DMS153 treated with DMSO at 0.1 percent for 48 hours (cell line): ENCODE measurements around the gene PRSS57.

Experiments used
- DNase-seq: peaks from one replicate; lab custom pipeline; 2025; ENCODE audit not compliant: unreplicated experiment; lab: John Stamatoyannopoulos, UW

PRSS57 gene

DNA sequence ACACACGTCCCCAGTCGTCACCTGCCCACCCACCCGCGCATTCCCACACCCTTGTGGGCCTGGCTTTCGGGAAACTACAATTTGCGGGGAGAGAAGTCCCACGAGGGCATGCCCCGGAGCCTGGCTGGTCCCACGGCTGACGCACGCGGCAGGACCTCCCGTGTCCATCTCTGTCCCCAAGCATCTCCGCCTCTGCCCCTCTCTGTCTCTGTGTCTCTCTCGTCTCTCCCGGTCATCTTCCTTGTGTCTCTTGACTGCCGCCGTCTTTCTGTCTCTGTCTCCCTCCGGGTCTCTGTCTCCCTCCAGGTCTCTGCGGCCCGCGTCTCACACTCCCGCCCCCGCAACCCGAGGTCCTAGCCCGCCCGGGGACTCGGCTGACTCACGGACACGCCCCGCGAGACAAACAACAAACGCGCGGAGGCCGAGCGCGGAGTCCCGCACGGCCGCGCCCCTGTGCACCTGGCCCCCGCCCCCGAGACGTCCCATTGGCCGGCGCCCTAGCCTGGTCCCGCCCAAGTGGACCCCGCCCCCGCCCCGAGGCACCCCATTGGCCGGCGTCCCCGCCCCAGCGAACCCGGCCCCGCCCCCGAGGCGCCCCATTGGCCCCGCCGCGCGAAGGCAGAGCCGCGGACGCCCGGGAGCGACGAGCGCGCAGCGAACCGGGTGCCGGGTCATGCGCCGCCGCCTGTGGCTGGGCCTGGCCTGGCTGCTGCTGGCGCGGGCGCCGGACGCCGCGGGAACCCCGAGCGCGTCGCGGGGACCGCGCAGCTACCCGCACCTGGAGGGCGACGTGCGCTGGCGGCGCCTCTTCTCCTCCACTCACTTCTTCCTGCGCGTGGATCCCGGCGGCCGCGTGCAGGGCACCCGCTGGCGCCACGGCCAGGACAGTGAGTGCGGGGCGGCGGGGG is 55.7 kb downstream of the PRSS57 start, which contains the start of gene FGF22:
Gene FGF22, plus strand, starts transcription at position 627 of the 908 bp plus-strand sequence. Its CDS starts 47 bp downstream, at position 674.
- DNase-seq, result peak; percentile 25

DNA sequence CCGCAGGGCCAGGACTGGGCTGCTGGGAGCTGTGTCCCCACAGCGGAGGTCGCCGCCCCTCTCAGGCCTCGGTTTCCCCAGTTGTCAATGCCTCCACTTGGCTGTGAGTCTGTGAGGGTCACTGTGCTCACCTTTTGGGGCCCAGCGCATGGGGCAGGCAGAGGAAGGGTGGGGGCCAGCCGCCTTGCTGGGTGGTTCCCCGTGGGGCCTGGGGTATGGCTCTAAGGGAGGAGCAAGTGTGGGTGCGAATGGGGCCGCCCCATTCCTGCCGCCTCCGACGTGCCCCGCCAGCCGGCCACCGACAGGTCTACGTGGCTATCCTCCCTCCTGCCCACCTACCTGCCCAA is 56.4 kb downstream of the PRSS57 start:
- DNase-seq, result no peak
